ENCODE data around the gene ZNF266. TPM values are rescaled to one million over a fixed set of nuclear protein-coding genes. Genes with fewer than 3 reads are reported as not detected.

Gene ZNF266
- total and polyA plus RNA-seq, 2 of the 13 experiments (the other 11 are each of a cell fraction or from before 2014, with no cell fraction given) = 19.8 to 20.8 TPM

GRCh38 chr19:9435279-9436268 lies at the start of gene ZNF266 (continued):
- TF ChIP-seq CSRNP2 (CRISPR knock-in tag; conservative IDR thresholded peaks at IDR 0.05; ENCODE audit: low read depth) (no peak), ZFP62 (CRISPR knock-in tag; IDR thresholded peaks at IDR 0.05) (no peak), ZZZ3 (CRISPR knock-in tag; IDR thresholded peaks at IDR 0.05; ENCODE audit: borderline replicate concordance) (no peak), JDP2 (CRISPR knock-in tag; IDR thresholded peaks at IDR 0.05; ENCODE audit: borderline replicate concordance) (no peak), ZKSCAN8 (CRISPR knock-in tag; IDR thresholded peaks at IDR 0.05; ENCODE audit: borderline replicate concordance) (no peak; the same call in 1 of the 2 replicates), ARID4A (CRISPR knock-in tag; IDR thresholded peaks at IDR 0.05; ENCODE audit: borderline replicate concordance) (peak; percentile 92), DMAP1 (CRISPR knock-in tag; IDR thresholded peaks at IDR 0.05) (no peak; the same call in 1 of the 2 replicates), ZNF839 (CRISPR knock-in tag; IDR thresholded peaks at IDR 0.05; ENCODE audit: borderline replicate concordance) (peak; percentile 68; the same call in 1 of the 2 replicates), NCOR1 (IDR thresholded peaks at IDR 0.05; ENCODE audit: borderline replicate concordance, low read length) (no peak), DBP (CRISPR knock-in tag; IDR thresholded peaks at IDR 0.05; ENCODE audit: not compliant biosample characterization) (no peak), GATAD1 (CRISPR knock-in tag; IDR thresholded peaks at IDR 0.05) (peak; percentile 91), POLR2AphosphoS5 (IDR thresholded peaks at IDR 0.05; ENCODE audit: low read depth, low read length) (peak; percentile 85), MLLT10 (CRISPR knock-in tag; IDR thresholded peaks at IDR 0.05) (no peak), CTCF (CRISPR knock-in tag; IDR thresholded peaks at IDR 0.05) (peak; percentile 52), ZNF775 (CRISPR knock-in tag; IDR thresholded peaks at IDR 0.05; ENCODE audit: borderline replicate concordance) (no peak), ZNF275 (CRISPR knock-in tag; IDR thresholded peaks at IDR 0.05; ENCODE audit: borderline replicate concordance) (no peak)
